Kidney capillary endothelial cell (primary cell): ENCODE results near the gene DGKQ.
"Not testable (repeated sequence)": the region's sequence is repeated elsewhere in the genome, so short reads cannot be mapped to it uniquely, and the experiment has no call there.

Experiments used
- DNase-seq: peaks from one replicate; pipeline ENCODE4 v3.0.0-alpha.2; 2018; ENCODE audit warnings: low spot score

The DGKQ gene

DNA sequence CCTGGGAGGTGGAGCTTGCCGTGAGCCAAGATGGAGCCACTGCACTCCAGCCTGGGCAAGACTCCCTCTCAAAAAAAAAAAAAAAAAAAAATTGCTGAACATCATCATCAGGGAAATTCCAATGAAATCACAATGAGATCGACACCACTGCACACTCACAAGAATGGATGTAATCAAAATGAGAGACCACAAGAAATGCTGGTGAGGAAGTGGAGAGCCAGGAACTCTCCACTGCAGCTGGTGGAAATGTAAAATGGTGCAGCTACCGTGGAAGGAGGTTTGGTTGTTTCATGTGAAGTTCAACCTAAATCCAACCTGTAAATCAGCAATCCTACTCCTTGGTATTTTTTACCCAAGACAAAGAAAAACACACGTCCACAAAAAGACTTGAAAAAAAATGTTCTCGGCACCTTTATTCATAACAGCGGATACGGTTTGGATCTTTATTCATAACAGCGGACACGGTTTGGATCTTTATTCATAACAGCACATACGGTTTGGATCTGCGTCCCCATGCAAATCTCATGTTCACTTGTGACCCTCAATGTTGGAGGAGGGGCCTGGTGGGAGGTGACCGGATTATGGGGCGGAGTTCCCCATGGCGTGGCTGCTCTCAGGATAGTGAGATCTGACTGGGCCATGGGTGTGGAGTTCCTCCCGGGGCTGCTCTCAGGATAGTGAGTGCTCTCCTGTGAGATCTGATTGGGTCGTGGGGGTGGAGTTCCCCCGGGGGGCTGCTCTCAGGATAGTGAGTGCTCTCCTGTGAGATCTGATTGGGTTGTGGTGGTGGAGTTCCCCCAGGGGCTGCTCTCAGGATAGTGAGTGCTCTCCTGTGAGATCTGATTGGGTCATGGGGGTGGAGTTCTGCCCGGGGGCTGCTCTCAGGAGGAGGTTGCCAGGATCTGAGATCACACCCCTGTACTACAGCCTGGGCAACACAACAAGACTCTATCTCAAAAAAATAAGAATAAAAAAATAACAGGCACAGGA, 49.0 kb downstream of the DGKQ start:
- no peak for DNase-seq

DNA sequence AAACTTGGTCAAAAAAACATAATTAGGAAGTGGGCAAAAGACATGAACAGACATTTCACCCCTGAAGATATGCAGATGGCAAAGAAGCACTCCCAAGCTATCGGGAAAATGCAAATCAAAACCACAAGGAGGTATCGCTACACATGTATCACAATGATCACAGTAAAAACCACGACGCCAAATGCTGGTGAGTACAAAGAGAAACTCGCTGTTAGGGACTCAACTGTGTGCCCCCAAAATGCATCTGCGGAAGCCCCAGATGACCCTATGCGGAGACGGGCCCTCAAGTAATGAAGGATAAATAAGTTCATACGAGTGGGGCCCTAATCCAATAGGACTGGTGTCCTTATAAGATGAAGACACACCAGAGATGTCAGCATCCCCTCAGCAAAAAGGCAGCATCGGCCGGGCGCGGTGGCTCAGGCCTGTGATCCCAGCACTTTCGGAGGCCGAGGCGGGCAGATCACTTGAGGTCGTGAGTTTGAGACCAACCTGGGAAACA, 51.5 kb downstream of the DGKQ start:
- no peak for DNase-seq

DNA sequence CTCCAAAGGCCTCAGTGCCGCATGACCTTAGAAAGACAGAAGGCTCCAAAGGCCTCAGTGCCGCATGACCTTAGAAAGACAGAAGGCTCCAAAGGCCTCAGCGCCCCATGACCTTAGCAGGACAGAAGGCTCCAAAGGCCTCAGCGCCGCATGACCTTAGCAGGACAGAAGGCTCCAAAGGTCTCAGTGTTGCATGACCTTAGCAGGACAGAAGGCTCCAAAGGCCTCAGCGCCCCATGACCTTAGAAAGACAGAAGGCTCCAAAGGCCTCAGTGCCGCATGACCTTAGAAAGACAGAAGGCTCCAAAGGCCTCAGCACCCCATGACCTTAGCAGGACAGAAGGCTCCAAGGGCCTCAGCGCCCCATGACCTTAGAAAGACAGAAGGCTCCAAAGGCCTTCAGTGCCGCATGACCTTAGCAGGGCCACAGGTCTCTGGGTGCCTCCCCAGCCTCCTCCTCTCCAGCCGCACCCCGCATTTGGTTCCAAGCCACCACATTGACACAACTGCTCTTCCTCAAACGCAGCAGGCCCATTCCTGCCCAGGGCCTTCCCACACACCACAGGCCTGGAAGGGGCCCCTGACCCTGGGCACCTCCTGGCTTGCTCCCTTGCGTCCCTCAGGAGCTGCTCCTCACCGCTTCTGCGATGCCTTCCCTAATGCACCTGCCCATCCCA, 54.2 kb downstream of the DGKQ start:
- not testable (repeated sequence) for DNase-seq

DNA sequence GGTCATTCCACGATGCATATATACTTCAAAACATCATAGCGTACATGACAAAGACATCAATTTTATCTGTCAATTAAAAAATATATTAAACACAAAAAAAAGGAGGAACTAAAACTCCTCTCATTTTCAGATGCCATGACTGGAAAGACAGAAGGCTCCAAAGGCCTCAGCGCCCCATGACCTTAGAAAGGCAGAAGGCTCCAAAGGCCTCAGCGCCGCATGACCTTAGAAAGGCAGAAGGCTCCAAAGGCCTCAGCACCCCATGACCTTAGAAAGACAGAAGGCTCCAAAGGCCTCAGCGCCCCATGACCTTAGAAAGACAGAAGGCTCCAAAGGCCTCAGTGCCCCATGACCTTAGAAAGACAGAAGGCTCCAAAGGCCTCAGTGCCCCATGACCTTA, 54.8 kb downstream of the DGKQ start:
- DNase-seq = not testable (repeated sequence)

DNA sequence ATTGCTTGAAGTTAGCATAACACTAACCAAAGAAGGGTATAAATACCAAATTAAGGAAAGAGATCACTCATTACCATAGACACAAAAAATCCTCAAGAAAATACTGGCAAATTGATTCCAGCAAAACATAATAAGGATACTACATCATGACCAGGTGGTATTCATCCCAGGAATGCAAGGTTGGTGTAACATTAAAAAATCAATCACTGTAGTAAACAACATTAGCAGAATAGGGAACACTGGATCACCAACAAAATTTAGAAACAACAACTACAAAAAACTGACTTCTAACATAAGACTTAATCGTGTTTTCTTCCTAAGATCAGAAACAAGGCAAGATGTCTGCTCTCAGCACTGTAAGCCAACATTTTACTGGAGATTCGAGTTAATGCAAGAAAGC, 55.4 kb downstream of the DGKQ start:
- DNase-seq = no peak

DNA sequence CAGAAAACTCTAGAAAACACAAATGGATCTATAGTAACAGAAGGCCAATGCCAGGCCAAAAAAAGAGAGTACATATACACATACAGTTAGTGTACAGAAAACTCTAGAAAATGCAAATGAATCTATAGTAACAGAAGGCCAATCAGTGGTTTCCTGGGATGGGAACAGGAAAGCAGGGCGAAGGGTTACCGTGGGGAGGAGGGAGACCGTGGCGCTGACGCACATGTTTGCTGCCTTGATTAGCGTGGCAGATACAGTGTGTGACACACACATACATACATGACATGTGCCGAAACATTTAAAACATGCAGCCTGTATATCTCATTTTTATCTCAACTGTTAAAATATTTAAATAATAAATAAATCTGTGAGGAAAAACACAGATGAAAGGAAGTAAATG, 55.9 kb downstream of the DGKQ start:
- DNase-seq = no peak

DNA sequence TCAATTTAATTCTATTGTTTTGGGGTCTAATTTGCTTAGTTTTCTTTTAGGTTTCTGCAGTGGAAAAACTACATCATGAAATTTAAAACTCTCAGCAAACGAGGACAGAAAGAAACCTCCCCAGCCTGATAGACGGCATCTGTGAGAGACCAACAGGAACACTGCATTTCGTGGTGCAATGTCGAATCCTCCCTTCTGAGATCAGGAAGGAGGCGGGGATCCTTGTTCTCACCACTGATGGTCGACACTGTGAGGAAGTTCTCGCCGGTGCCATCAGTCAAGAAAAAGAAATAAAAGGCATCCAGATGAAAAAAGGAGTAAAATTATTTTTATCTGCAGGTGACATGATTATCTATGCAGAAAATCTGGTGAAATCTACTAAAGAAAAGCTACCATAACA, 57.8 kb downstream of the DGKQ start:
- DNase-seq = no peak

DNA sequence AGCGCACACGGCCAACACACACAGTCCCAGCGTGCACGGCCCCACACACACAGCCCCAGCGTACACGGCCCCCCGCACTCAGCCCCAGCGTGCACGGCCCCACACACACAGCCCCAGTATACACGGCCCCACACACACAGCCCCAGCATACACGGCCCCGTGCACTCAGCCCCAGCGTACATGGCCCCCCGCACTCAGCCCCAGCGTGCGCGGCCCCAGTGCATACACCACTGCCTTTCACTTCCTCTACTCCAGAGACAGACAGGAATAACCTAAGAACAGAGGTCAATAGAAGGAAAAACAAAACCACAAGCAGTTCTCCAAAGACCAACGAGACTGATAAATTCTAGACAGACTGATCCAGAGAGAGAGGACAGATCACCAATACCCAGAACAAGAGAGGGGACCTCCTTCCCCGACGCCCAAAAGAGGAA, 58.3 kb downstream of the DGKQ start:
- DNase-seq = no peak

DNA sequence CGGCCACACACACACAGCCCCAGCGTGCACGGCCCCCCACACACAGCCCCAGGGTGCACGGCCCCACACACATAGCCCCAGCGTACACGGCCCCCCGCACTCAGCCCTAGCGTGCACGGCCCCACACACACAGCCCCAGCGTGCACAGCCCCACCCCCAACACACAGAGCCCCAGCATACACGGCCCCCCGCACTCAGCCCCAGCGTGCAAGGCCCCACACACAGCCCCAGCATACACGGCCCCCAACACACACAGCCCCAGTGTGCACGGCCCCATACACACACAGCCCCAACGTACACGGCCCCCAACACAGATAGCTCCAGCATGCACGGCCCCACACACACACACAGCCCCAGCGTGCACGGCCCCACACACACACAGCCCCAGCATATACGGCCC, 58.8 kb downstream of the DGKQ start:
- no peak for DNase-seq

DNA sequence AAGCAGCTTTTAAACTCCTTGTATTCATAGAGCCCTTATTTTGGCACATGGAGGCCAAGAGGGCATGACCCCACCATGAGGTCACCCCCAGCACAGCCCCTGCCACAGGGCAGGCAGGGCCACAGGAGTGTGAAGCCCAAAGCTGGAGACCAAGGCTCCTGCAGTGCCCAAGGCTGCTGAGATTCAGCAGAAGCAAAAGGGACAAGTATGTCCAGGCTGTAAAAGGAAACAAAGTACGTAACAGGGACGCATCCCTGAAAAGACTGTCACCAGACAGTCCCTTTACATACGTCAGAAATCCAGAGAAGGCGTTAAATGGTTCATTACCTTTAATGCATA, 60.1 kb downstream of the DGKQ start:
- no peak for DNase-seq

DNA sequence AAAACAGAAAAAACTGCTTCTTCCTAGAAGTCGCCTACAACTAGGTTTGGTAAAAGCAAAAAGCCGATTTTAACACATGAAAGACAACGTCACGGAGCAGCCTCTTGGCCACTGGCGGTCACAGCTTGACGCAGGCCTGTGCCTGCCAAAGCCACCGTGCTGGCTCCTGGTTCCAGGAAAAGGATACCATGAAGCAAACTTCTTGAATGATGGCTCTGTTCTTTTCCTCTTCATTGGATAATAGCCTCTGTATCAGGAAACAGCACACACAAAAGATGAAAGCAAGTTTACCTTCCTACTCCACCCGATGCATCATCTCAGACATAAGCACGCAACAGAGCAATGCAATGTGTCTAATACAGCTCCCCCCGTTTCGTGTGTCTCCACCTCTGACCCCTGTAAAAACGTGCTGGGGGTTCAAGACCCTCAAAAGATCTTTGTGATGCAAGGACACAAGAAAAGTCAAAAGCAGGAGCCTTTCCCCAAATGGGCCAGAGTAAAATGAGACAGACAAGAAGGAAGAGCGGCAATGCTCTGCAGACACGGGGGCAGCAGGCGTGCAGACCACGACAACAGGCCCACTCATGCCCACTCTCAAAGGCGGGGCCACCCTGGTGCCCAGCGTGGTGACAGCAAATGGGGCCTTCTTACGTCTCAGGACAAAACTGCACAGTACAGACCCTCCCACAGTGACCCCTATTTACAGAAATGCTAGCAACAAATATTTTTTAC, 60.7 kb downstream of the DGKQ start:
- no peak for DNase-seq

DNA sequence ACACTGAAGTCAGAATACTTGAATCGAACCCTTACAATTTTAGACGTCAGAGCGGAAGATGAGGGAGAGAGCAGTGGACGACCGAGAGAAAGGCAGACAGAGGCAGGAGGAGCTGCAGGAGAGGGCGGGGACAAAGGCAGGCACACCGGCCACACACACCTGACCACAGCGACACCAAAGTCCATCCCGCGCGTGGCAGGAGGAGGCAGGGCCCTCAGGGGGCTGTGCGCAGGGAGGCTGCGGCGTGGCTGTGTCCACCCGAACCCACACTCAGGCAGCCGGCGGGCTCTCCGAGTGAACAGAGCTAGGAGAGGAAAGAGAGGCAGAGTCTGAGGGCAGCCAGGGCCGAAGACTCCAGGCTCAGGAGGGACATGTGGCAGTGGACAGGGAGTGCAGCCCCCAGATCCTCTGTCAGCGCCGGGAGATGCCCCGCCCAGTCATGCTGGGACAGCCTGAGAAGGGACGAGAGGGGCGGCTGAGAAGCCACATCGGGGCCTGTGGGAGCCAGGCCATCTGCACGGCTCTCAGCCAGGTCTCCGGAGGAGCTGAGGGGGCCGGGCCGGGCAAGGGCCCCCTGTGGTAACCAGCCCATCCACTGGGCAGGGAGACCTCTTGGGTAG, 61.4 kb downstream of the DGKQ start:
- DNase-seq = no peak

DNA sequence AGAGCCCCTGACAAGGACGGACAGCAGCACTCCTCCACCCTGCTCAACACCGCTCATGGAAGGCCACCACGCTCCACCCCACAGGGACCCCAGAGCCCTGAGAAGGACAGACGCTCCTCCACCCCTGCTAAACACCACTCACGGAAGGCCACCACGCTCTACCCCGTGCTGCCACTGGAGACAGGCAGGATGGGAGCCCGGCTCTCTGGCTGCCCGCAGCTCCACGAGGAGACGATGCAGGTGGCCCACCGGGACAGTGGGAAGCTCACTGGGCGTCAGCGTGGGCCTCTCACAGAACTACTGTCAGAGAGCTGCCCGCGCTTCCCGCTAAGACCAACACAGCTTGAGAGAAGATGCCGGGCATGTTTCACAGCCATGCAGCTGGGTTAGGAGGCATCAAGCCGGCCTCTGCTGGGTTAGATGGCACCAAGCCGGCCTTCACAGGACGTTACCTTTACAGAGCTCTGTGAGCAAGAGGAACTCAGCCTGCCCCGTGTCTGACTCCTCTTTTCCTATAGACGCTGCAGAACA, 62.1 kb downstream of the DGKQ start:
- no peak for DNase-seq

DNA sequence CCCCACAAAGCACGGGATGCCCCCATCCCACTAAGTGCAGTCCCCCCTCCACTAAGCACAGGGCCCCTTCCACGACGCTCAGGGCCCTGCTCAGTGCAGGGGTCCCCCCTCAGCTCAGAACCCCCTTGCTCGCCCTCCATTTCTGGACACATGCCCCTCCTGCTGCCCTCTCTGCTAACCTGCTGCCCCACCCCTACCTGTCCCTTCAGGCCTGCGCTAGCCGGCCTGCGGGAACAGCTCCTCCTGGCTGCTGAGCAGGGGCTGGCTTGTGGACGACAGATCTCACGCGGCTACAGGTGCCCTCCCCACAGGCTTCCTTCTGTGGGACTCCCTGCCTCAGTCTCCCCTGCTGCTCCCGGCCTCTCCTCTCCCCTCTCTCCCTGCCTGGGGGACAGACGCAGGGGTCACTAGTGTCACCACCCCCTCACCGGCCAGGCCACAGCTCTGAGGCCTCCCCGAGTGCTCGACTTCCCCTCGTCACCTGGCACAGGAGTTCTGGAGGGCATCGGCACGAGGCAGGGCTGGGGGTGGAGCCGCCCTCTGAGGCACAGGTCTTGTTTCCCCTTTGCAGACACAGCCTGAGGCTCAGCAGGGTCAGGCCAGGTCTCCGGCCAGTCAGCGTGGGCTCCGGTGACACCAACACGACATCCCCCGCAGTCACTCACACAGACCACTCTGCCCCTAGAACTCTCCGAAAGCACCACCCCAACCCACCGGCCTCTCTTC, 62.8 kb downstream of the DGKQ start:
- DNase-seq = no peak

DNA sequence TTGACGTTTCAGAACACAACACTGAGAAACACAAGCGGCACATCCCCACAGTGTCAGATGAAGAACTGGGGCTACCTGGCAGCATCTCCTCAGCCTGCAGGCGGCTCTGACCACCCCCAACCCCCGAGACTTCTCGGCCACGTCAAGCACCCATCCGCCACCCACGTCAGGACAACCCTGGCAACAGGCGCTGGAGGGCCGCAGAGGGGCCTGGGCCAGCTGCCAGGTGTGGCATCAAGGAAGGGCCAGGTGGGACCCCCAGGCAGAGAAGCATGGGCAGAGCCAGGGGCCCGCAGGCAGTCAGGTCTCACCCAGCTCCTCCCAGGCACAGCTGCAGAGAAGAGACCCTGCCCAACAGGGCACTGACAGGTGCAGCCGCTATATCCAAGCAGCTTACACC, 63.5 kb downstream of the DGKQ start:
- DNase-seq = no peak

DNA sequence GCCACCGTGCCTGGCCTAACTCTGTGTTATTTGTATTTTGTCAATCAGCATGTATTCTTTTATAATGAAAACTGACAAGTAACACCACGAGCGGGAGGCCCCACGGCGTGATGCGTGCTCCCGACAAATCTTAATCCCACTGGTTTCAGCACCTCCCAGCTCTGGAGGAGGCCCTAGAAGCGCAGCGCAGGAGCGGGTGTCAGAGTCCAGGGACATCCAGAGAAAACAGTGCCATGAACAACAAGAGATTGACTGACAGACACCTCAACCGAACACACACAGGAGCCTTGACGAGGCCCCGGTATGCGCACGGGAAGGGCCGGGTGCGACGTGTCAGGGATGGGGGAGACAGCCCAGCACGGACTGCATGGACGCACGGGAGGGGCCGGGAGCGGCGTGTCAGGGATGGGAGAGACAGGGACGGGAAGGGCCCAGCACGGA, 64.2 kb downstream of the DGKQ start:
- no peak for DNase-seq
